Coronary artery (tissue), 2 donors: ENCODE data around the gene P3H2.

Source experiments
- DNase-seq: peaks from one replicate; pipeline ENCODE4 v3.0.0-alpha.2; 2017; ENCODE audit warnings: low spot score
- H3K27ac ChIP-seq, 2 donors: fragments of 200-600 bp; sonication (generic); one replicate each; pipeline ENCODE4 v1.5.1; 2016 to 2019
- H3K4me3 ChIP-seq: fragments of 200-600 bp; sonication (generic); 2 replicates; pipeline ENCODE4 v1.5.1; 2016; ENCODE audit warnings: mild to moderate bottlenecking, moderate library complexity
- CTCF ChIP-seq: fragments of 200-600 bp; sonication (generic); IDR thresholded peaks from one replicate; pipeline ENCODE4 v1.5.1; 2019; ENCODE audit warnings: antibody characterized with exemption

The P3H2 gene

DNA sequence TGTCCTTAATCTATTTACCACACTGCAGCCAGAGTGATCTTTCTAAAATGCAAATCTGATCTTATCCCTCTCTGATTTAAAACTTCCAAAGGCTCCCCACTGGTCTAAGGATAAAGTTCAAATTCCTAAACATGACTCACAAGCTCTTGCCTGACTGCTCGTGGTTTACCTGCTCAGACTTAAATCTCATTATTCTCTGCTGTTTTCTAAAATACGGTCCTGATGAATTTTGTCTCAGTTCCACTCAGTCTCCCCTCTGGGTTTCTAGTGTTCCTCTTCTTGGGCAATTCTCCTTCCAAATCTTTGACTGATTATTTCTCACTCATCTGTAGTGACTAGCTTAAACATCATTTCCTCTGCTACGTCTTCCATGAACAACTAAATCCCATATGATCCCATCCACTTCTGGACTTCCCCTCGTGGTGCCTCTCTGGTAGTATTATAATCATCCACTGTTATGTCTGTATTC is 108.3 kb downstream of the P3H2 start:
- no peak for DNase-seq
- H3K27ac ChIP-seq = no peak overlapping the region
- no peak for TF ChIP-seq CTCF

GRCh38 chr3:190010486-190010885 is 110.2 kb downstream of the P3H2 start:
- Histone ChIP-seq H3K4me3 (no peak overlapping the region), H3K27ac (no peak overlapping the region)
- no peak for TF ChIP-seq CTCF
- DNase-seq = no peak

More for the DNA sequence above, 108.3 kb downstream of the P3H2 start:
- no peak overlapping the region for H3K4me3 ChIP-seq

GRCh38 chr3:190009614-190010013 is 111.1 kb downstream of the P3H2 start:
- Histone ChIP-seq H3K4me3 (no peak overlapping the region), H3K27ac (no peak overlapping the region)
- TF ChIP-seq CTCF = no peak
- no peak for DNase-seq

DNA sequence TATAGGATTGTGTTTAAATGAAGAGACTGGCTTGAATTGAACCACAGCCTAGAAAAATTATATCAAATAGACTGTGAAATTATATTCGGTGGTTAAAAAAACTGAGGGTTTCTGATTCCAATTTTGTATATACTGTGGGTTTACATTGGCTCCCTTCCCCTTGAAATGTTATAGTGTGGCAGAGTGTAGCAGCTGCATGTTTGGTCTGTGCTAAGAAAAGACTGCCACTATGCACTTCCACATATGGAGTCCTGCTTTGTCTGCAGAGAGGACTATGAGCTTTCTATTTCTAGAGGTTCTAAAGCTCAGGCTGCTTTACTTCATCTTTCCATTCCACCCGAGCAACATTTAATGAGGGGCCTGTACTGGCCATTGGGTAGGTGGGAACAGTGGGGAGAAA is 112.3 kb downstream of the P3H2 start:
- no peak overlapping the region for H3K27ac ChIP-seq

DNA sequence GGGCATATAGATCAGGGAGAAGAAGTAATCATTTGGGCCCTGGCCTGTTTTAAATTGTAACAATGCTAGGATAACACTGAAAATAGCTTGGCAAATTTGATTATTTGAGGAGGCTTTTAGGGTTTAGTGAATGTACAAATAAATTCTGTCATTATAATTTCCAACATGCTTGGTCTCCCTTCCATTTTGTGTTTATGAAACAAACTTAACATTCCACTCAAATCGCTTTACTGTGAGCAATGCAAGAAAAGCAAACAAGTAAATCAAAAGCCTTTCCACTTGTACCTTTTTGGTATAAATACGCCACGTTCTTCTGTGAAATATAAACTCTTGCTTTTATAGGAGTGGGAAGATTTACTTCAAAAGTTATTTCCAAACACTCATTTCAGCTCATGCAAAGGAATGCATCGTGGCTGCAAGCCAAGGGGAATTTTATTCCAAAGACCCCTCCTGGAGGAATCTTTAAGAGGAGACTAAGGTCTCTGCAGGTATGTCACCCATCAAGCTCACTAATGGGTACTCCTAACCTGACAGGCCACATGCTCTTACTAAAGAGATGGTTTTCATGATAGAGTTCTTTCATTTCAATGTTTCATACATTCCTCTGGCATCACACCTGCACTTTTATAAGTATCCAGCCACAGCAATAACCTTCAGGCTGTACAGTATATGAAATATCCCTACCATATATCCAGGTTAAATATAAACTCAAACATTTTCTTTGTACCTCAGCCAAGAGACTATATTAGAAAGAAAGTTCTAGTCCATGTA is 115.2 kb downstream of the P3H2 start:
- TF ChIP-seq CTCF = no peak
- H3K4me3 ChIP-seq = no peak overlapping the region
- no peak overlapping the region for H3K27ac ChIP-seq
- DNase-seq = no peak

More for the DNA sequence above, 112.3 kb downstream of the P3H2 start:
- no peak for TF ChIP-seq CTCF
- no peak overlapping the region for H3K4me3 ChIP-seq
- DNase-seq = no peak

- TF ChIP-seq CTCF = no peak
- H3K4me3 ChIP-seq = no peak overlapping the region
- no peak for DNase-seq
- no peak overlapping the region for H3K27ac ChIP-seq
These were observed 116.0 kb downstream of the P3H2 start for GRCh38 chr3:190004656-190005055.

DNA sequence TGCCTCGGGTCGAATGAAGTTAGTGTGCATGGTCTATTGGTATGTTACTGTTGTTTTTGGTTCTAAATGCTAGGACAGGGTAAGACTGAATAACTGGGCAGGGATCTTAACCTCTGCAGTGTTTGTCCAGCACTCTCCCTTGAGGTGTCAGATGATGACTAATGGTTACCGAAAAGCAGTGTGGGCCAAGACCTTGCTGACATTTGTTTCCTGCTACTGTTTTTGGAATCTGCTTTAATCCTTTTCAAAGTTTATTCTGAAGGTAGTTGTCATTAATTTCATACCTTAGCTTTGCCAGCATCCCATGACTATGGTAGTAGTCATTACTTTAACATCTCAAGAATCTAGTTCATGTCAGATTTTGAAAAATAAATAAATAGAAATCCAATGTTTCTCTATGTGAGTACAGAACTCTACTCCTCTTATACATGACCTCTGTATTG is 117.0 kb downstream of the P3H2 start:
- Histone ChIP-seq H3K27ac (peak overlapping the region in 1 of 2 donors; percentile 31), H3K4me3 (no peak overlapping the region)
- no peak for TF ChIP-seq CTCF
- DNase-seq = no peak
